HepG2 (cell line): ENCODE measurements around the gene FBN2. TPM values are rescaled to one million over a fixed set of nuclear protein-coding genes. Genes with fewer than 3 reads are reported as not detected.

Experiments
- ATAC-seq: fragments of 200-7000 bp; cut with Tn5 transposase; 3 replicates; pipeline ENCODE4 v1.9.1; 2020; ENCODE audit warnings: mild to moderate bottlenecking, moderate library complexity
- BruUV-seq: library from RNA; stranded (reverse); fragments of 400-500 nt; replicated peaks from 2 replicates; lab custom pipeline; 2021; lab: Mats Ljungman, UMichigan
- CTCF ChIA-PET: fragments of 300-600 bp; formaldehyde crosslinking; extraction: SDS; loops from one replicate; lab custom pipeline; 2021; ENCODE audit warnings: low total read pairs, inconsistent platforms, low intra/inter-chr PET ratio; lab: Yijun Ruan, JAX
- POLR2A ChIA-PET: fragments of 350-600 bp; sonication (Branson Sonifier 250); formaldehyde crosslinking; loops from one replicate; lab custom pipeline; 2020; ENCODE audit warnings: antibody characterized with exemption, inconsistent platforms; lab: Yijun Ruan, JAX
- DNase-seq: peaks from one replicate; pipeline ENCODE4 v3.0.0-alpha.2; 2015; ENCODE audit warnings: low spot score
- FAIRE-seq: peaks from 3 replicates; lab custom pipeline; 2011; peaks lifted over from hg19 to GRCh38; lab: Jason Lieb, UNC
- H2AFZ ChIP-seq: one replicate; pipeline ENCODE4 v1.6.1; 2011; ENCODE audit warnings: low read length, inconsistent platforms
- H3K27ac ChIP-seq: fragments of 300-600 bp; 3 replicates; pipeline ENCODE4 v1.8.0; 2011; ENCODE audit warnings: mixed run types, mild to moderate bottlenecking, mixed read lengths, low read length, inconsistent platforms; ENCODE audit not compliant: insufficient read depth; ENCODE audit errors: extremely low read length
- H3K27me3 ChIP-seq, 2 experiments: fragments of 200-600 bp in 1 of 2; 2 replicates in 1 of 2; 3 replicates in 1 of 2; pipeline versions ENCODE4 v1.6.0 to v1.8.0; 2011; ENCODE audit warnings: low read length in 2 of 2, mild to moderate bottlenecking in 2 of 2, moderate library complexity in 2 of 2, inconsistent platforms in 1 of 2; ENCODE audit not compliant: insufficient read depth in 2 of 2, control insufficient read depth in 1 of 2
- H3K36me3 ChIP-seq, 2 experiments: fragments of 200-600 bp in 1 of 2; replicated peaks in 1 of 2; 2 replicates in 1 of 2; 3 replicates in 1 of 2; pipeline versions ENCODE4 v1.5.1 to v1.8.0; 2011; ENCODE audit warnings: low read length in 2 of 2, inconsistent platforms in 1 of 2; ENCODE audit not compliant: insufficient read depth in 2 of 2, control insufficient read depth in 1 of 2
- H3K4me1 ChIP-seq: 2 replicates; pipeline ENCODE4 v1.5.1; 2012; ENCODE audit warnings: low read length, inconsistent platforms; ENCODE audit not compliant: insufficient read depth
- H3K4me2 ChIP-seq: 2 replicates; pipeline ENCODE4 v1.6.0; 2011; ENCODE audit warnings: low read depth, low read length, inconsistent platforms
- H3K4me3 ChIP-seq, 3 experiments: fragments of 200-600 bp in 1 of 3; sonication (generic), shearing (Covaris generic) in 1 of 3; replicated peaks in 1 of 3; 2 replicates each; pipeline ENCODE4 v1.5.1; 2011 to 2016; ENCODE audit warnings: low read length in 3 of 3, inconsistent platforms in 2 of 3, low read depth in 2 of 3, mild to moderate bottlenecking in 2 of 3, control low read depth in 1 of 3, mixed read lengths in 1 of 3; ENCODE audit not compliant: insufficient read depth in 1 of 3
- H3K79me2 ChIP-seq: one replicate; pipeline ENCODE4 v1.6.1; 2011; ENCODE audit warnings: low read length, inconsistent platforms; ENCODE audit not compliant: insufficient read depth
- H3K9ac ChIP-seq: 2 replicates; pipeline ENCODE4 v1.6.0; 2011; ENCODE audit warnings: mild to moderate bottlenecking, low read depth, low read length, inconsistent platforms; ENCODE audit not compliant: insufficient read depth
- H3K9me3 ChIP-seq: 2 replicates; pipeline ENCODE4 v1.5.1; 2012; ENCODE audit warnings: mild to moderate bottlenecking, low read length
- H4K20me1 ChIP-seq: 2 replicates; pipeline ENCODE4 v1.6.0; 2011; ENCODE audit warnings: inconsistent platforms, mild to moderate bottlenecking, low read length, moderate library complexity; ENCODE audit not compliant: insufficient read depth
- CENPT ChIP-seq: sonication (generic); formaldehyde crosslinking; IDR thresholded peaks from 2 replicates; pipeline ENCODE4 v1.8.0; 2022; ENCODE audit warnings: low read depth, mild to moderate bottlenecking, moderate library complexity, missing genetic modification reagents
- CTCF ChIP-seq: sonication (generic); formaldehyde crosslinking; IDR thresholded peaks from 2 replicates; pipeline ENCODE4 v1.5.0; 2020; ENCODE audit warnings: mild to moderate bottlenecking, missing genetic modification reagents, moderate library complexity
- FOSL1 ChIP-seq: sonication (generic); formaldehyde crosslinking; IDR thresholded peaks from 2 replicates; pipeline ENCODE4 v1.9.0; 2021; ENCODE audit warnings: missing genetic modification reagents, borderline replicate concordance
- FOSL2 ChIP-seq: sonication (generic); formaldehyde crosslinking; IDR thresholded peaks from 2 replicates; pipeline ENCODE4 v1.4.0; 2020; ENCODE audit warnings: missing genetic modification reagents
- FOXM1 ChIP-seq: sonication (generic); formaldehyde crosslinking; IDR thresholded peaks from 2 replicates; pipeline ENCODE4 v1.5.0; 2020; ENCODE audit warnings: missing genetic modification reagents
- HIVEP1 ChIP-seq: sonication (generic); formaldehyde crosslinking; IDR thresholded peaks from 2 replicates; pipeline ENCODE4 v1.4.0; 2020; ENCODE audit warnings: mild to moderate bottlenecking, missing genetic modification reagents
- MBD4 ChIP-seq: IDR thresholded peaks from 2 replicates; pipeline ENCODE4 v1.6.1; 2012; ENCODE audit warnings: low read length, inconsistent platforms, borderline replicate concordance
- NCOA2 ChIP-seq: sonication (generic); formaldehyde crosslinking; IDR thresholded peaks from 2 replicates; pipeline ENCODE4 v1.8.0; 2022; ENCODE audit warnings: inconsistent platforms
- NFIC ChIP-seq: IDR thresholded peaks from 2 replicates; pipeline ENCODE4 v1.6.1; 2012; ENCODE audit warnings: mild to moderate bottlenecking, low read length, inconsistent platforms
- NKX3-1 ChIP-seq: sonication (generic); formaldehyde crosslinking; IDR thresholded peaks from 2 replicates; pipeline ENCODE4 v1.5.0; 2020; ENCODE audit warnings: missing genetic modification reagents
- SALL2 ChIP-seq: sonication (generic); formaldehyde crosslinking; IDR thresholded peaks from 2 replicates; pipeline ENCODE4 v1.8.1; 2023; ENCODE audit warnings: mild to moderate bottlenecking, missing genetic modification reagents, inconsistent platforms
- SRSF4 ChIP-seq: fragments of 200-400 bp; formaldehyde crosslinking; IDR thresholded peaks from one replicate; pipeline ENCODE4 v1.6.1; 2018; ENCODE audit warnings: mild to moderate bottlenecking, low read depth, low read length, moderate library complexity; ENCODE audit not compliant: poor library complexity, severe bottlenecking
- YEATS2 ChIP-seq: sonication (generic); formaldehyde crosslinking; IDR thresholded peaks from 2 replicates; pipeline ENCODE4 v1.4.0; 2020; ENCODE audit warnings: missing genetic modification reagents, borderline replicate concordance
- ZFP62 ChIP-seq: sonication (generic); formaldehyde crosslinking; IDR thresholded peaks from 2 replicates; pipeline ENCODE4 v1.4.0; 2020; ENCODE audit warnings: missing genetic modification reagents
- ZNF263 ChIP-seq: sonication (generic); formaldehyde crosslinking; IDR thresholded peaks from 2 replicates; pipeline ENCODE4 v1.4.0; 2020; ENCODE audit warnings: missing genetic modification reagents
- ZNF382 ChIP-seq: sonication (generic); formaldehyde crosslinking; IDR thresholded peaks from 2 replicates; pipeline ENCODE4 v1.5.0; 2020; ENCODE audit warnings: missing genetic modification reagents, mild to moderate bottlenecking, borderline replicate concordance
- ZNF660 ChIP-seq: sonication (generic); formaldehyde crosslinking; IDR thresholded peaks from 2 replicates; pipeline ENCODE4 v1.5.1; 2020; ENCODE audit warnings: mild to moderate bottlenecking, low read depth, missing genetic modification reagents, borderline replicate concordance
- ZNF768 ChIP-seq: sonication (generic); formaldehyde crosslinking; IDR thresholded peaks from 2 replicates; pipeline ENCODE4 v1.4.0; 2020; ENCODE audit warnings: missing genetic modification reagents
- ZNF891 ChIP-seq: sonication (generic); formaldehyde crosslinking; IDR thresholded peaks from 2 replicates; pipeline ENCODE4 v1.5.0; 2020; ENCODE audit warnings: mild to moderate bottlenecking, missing genetic modification reagents
- WGBS: methylation state at CpG from one replicate; pipeline ENCODE4 v1.1.6; 2017; ENCODE audit warnings: low lambda C conversion rate; 5-methylcytosine and 5-hydroxymethylcytosine counted together
- in situ Hi-C: cut with HindIII; loops from 2 replicates; pipeline ENCODE4 v1.10.0; 2017; ENCODE audit warnings: low pct_unique_long_range_greater_than_20kb; ENCODE audit not compliant: extremely low pct_ligation_motif_present
- intact Hi-C: fragments of 100-400 bp; cut with micrococcal nuclease; formaldehyde crosslinking; loops from one replicate; pipeline ENCODE4 v1.10.0; 2022; ENCODE audit not compliant: unreplicated experiment
- polyA plus RNA-seq, 8 experiments: library from polyadenylated mRNA; depleted of rRNA in 3 of 8; stranded (reverse) in 7 of 8; unstranded in 1 of 8; fragments of >200 nt; fragmentation: Illumina TruSeq in 4 of 8; extraction: Trizol in 4 of 8; gene quantifications; 2 replicates each; pipeline versions ENCODE4 v1.2.1 to v1.2.3, GENCODE V29; 2011 to 2016; ENCODE audit warnings: low read depth in 4 of 8, missing spikeins in 1 of 8, mixed read lengths in 1 of 8; ENCODE audit not compliant: insufficient read depth in 1 of 8
- total RNA-seq, 5 experiments: library from RNA; depleted of rRNA; stranded (reverse); fragments of >200 nt; fragmentation: Illumina TruSeq; extraction: Trizol; gene quantifications; 2 replicates each; pipeline ENCODE4 v1.2.3, GENCODE V29; 2016; ENCODE audit warnings: low read depth in 1 of 5
- TF ChIP-seq, protein P1 (sequence below): sonication (generic); formaldehyde crosslinking; IDR thresholded peaks from 2 replicates; pipeline ENCODE4 v1.5.0; 2020; ENCODE audit warnings: missing genetic modification reagents

The FBN2 gene
- total and polyA plus RNA-seq, 2 of the 13 experiments (the other 11 are each of a cell fraction or from before 2014, with no cell fraction given) = not detected

DNA sequence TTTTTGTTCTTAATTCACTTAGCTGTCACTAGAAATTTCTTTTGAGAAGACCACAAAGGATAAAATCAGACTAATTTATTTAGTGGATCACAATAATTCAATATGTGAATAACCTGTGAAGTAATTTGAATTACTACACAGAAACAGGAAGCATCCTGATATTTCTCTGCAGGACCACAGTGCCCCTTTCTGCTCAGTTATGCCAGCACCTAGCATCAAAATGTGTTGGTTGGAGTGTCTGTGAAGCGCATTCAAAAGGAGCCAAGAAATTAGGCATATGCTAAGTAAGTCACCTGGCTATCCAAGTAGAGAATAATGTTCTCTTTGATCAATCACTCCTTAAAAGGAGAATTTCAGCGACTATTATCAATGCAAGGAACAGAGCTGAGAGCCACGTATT, 267.0 kb downstream of the FBN2 start:
- no peaks in the 10 kb centered on the region for H3K9me3 ChIP-seq
- H2AFZ ChIP-seq = no peak overlapping the region
- no peaks in the 10 kb centered on the region for H4K20me1 ChIP-seq
- H3K36me3 ChIP-seq = no peaks in the 10 kb centered on the region
- H3K9ac ChIP-seq = no peak overlapping the region
- FAIRE-seq = no peak
- no peaks in the 10 kb centered on the region for H3K4me1 ChIP-seq
- H3K4me2 ChIP-seq = no peak overlapping the region
- no peak for ATAC-seq
- CTCF ChIA-PET = no interaction called here
- no TSS peak for BruUV-seq
- POLR2A ChIA-PET = no interaction called here
- H3K79me2 ChIP-seq = no peaks in the 10 kb centered on the region
- H3K27me3 ChIP-seq = no peaks in the 10 kb centered on the region
- TF ChIP-seq MBD4 (no peak), ZNF660 (CRISPR knock-in tag) (no peak), CENPT (CRISPR knock-in tag) (no peak), SRSF4 (no peak), NFIC (no peak), ZNF891 (no peak), SALL2 (CRISPR knock-in tag) (no peak), NKX3-1 (CRISPR knock-in tag) (no peak), ZNF263 (CRISPR knock-in tag) (no peak), YEATS2 (no peak), FOXM1 (CRISPR knock-in tag) (no peak), FOSL2 (CRISPR knock-in tag) (no peak), CTCF (no peak), HIVEP1 (CRISPR knock-in tag) (no peak), ZNF382 (CRISPR knock-in tag) (no peak), NCOA2 (CRISPR knock-in tag) (no peak), ZNF768 (CRISPR knock-in tag) (no peak), ZFP62 (CRISPR knock-in tag) (no peak), FOSL1 (no peak)
- TF ChIP-seq, protein P1, sequence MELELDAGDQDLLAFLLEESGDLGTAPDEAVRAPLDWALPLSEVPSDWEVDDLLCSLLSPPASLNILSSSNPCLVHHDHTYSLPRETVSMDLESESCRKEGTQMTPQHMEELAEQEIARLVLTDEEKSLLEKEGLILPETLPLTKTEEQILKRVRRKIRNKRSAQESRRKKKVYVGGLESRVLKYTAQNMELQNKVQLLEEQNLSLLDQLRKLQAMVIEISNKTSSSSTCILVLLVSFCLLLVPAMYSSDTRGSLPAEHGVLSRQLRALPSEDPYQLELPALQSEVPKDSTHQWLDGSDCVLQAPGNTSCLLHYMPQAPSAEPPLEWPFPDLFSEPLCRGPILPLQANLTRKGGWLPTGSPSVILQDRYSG = no peak
- no peak overlapping the region for H3K27ac ChIP-seq
- WGBS = 1% methylated on average over 3 of the region's 3 CpGs
- in situ Hi-C loops (no loop called here), intact Hi-C loops (no loop called here)
- no peak overlapping the region for H3K4me3 ChIP-seq
- DNase-seq = no peak
